Glomerular endothelial cell (primary cell): ENCODE measurements around the gene TSPEAR. TPM values are rescaled to one million over a fixed set of nuclear protein-coding genes. Genes with fewer than 3 reads are reported as not detected.

Experiments used
- DNase-seq: peaks from one replicate; pipeline ENCODE4 v3.0.0-alpha.2; 2011; ENCODE audit warnings: low read depth, low spot score; ENCODE audit errors: extremely low read depth
- total RNA-seq: library from RNA; depleted of rRNA; stranded (reverse); fragments of >200 nt; gene quantifications from 2 replicates; pipeline ENCODE4 v1.2.3, GENCODE V29; 2015

TSPEAR gene
- total RNA-seq: 0.12 TPM in 1 of 2 replicates, not detected in the other

- no peak for DNase-seq
Measured at GRCh38 chr21:44711327-44712202, at the start of gene TSPEAR. TSS of gene TSPEAR (minus strand) at chr21:44711572. CDS start at chr21:44711514, 58 bp downstream.

- no peak for DNase-seq
Measured at GRCh38 chr21:44760376-44760775, 49.0 kb upstream of the TSPEAR start.

GRCh38 chr21:44759628-44760285 lies 48.4 kb upstream of the TSPEAR start:
- DNase-seq: no peak

- DNase-seq: no peak
Measured at GRCh38 chr21:44758781-44759627, 47.6 kb upstream of the TSPEAR start.

GRCh38 chr21:44758141-44758561 lies 46.8 kb upstream of the TSPEAR start:
- DNase-seq: no peak

- no peak for DNase-seq
Measured at GRCh38 chr21:44757731-44758130, 46.4 kb upstream of the TSPEAR start.

- no peak for DNase-seq
Measured at GRCh38 chr21:44756423-44757185, 45.2 kb upstream of the TSPEAR start.

- DNase-seq: peak; percentile 45
Measured at GRCh38 chr21:44755227-44755626, 43.9 kb upstream of the TSPEAR start.

GRCh38 chr21:44753357-44753756 lies 42.0 kb upstream of the TSPEAR start:
- no peak for DNase-seq

GRCh38 chr21:44752671-44753235 lies 41.4 kb upstream of the TSPEAR start:
- no peak for DNase-seq

- DNase-seq: no peak
Measured at GRCh38 chr21:44751799-44752636, 40.6 kb upstream of the TSPEAR start.

- DNase-seq: no peak
Measured at GRCh38 chr21:44751186-44751798, 39.9 kb upstream of the TSPEAR start.

- DNase-seq: no peak
Measured at GRCh38 chr21:44750675-44751025, 39.3 kb upstream of the TSPEAR start.

- DNase-seq: no peak
Measured at GRCh38 chr21:44749759-44750674, 38.6 kb upstream of the TSPEAR start.

- DNase-seq: no peak
Measured at GRCh38 chr21:44749116-44749758, 37.9 kb upstream of the TSPEAR start.

GRCh38 chr21:44748621-44749020 lies 37.2 kb upstream of the TSPEAR start:
- DNase-seq: no peak
